Activated CD8-positive, alpha-beta T cell treated with anti-CD3 and anti-CD28 coated beads for 36 hours (primary cell): ENCODE measurements around the gene NCKAP5L. TPM values are rescaled to one million over a fixed set of nuclear protein-coding genes. Genes with fewer than 3 reads are reported as not detected.

Experiments
- ATAC-seq: fragments of 200-7000 bp; cut with Tn5 transposase; one replicate; pipeline ENCODE4 v1.10.0; 2021; ENCODE audit warnings: mild to moderate bottlenecking, moderate library complexity
- CTCF ChIA-PET: fragments of 350-600 bp; sonication (Branson Sonifier 250); formaldehyde crosslinking; loops from one replicate; lab custom pipeline; 2021; ENCODE audit warnings: antibody characterized with exemption; lab: Charles Lee
- POLR2A ChIA-PET: fragments of 350-600 bp; sonication (Branson Sonifier 250); formaldehyde crosslinking; loops from one replicate; lab custom pipeline; 2021; ENCODE audit warnings: antibody characterized with exemption; lab: Charles Lee
- DNase-seq: peaks from one replicate; pipeline ENCODE4 v3.0.0-alpha.2; 2020
- H3K27ac Mint-ChIP-seq: one replicate; pipeline ENCODE4 v1.8.0; 2021; ENCODE audit warnings: mild to moderate bottlenecking, mixed read lengths
- H3K27me3 Mint-ChIP-seq: one replicate; pipeline ENCODE4 v1.8.0; 2021; ENCODE audit warnings: mixed read lengths
- H3K36me3 Mint-ChIP-seq: one replicate; pipeline ENCODE4 v1.8.0; 2021; ENCODE audit warnings: low read depth, mixed read lengths
- H3K4me1 Mint-ChIP-seq: one replicate; pipeline ENCODE4 v1.8.0; 2021; ENCODE audit warnings: low read depth, mixed read lengths
- H3K4me3 Mint-ChIP-seq: one replicate; pipeline ENCODE4 v1.8.0; 2021; ENCODE audit warnings: mild to moderate bottlenecking, moderate library complexity, mixed read lengths
- H3K9me3 Mint-ChIP-seq: one replicate; pipeline ENCODE4 v1.8.0; 2021; ENCODE audit warnings: mixed read lengths
- CTCF ChIP-seq: fragments of 200-600 bp; IDR thresholded peaks from one replicate; pipeline ENCODE4 v1.8.0; 2022; ENCODE audit warnings: antibody characterized with exemption, mild to moderate bottlenecking
- intact Hi-C: fragments of 100-400 bp; cut with micrococcal nuclease; formaldehyde crosslinking; loops from one replicate; pipeline ENCODE4 v1.10.0; 2022
- total RNA-seq, 2 experiments: library from RNA; stranded (reverse); gene quantifications; one replicate each; pipeline ENCODE4 v1.2.3, GENCODE V29; 2021

The NCKAP5L gene
- total RNA-seq, 2 experiments from 2014 or later: 5.5 to 5.7 TPM

GRCh38 chr12:49795654-49796105 lies 32.5 kb downstream of the NCKAP5L start:
- no peak overlapping the region for H3K4me3 Mint-ChIP-seq
- CTCF ChIA-PET: interaction anchor here (1.5 to 1.6 kb wide), 3 partner anchors 18 to 54 kb away, joined by 3 to 6 read pairs (median 6); partner anchors contain the start of gene TMBIM6
- TF ChIP-seq CTCF: no peak
- POLR2A ChIA-PET: interaction anchor here (0.6 kb wide), 1 partner anchor 325 kb away, joined by 3 read pairs; no protein-coding TSS in a partner anchor
- H3K4me1 Mint-ChIP-seq: no peaks in the 10 kb centered on the region
- no peaks in the 10 kb centered on the region for H3K36me3 Mint-ChIP-seq
- no peak for DNase-seq
- no peak for ATAC-seq
- intact Hi-C loops: no loop called here
- H3K27ac Mint-ChIP-seq: no peak overlapping the region
- no peaks in the 10 kb centered on the region for H3K9me3 Mint-ChIP-seq
- H3K27me3 Mint-ChIP-seq: no peaks in the 10 kb centered on the region

GRCh38 chr12:49794811-49795653 lies 33.2 kb downstream of the NCKAP5L start:
- ATAC-seq (no peak), DNase-seq (no peak)
- Mint-ChIP-seq H3K9me3 (no peaks in the 10 kb centered on the region), H3K4me1 (no peaks in the 10 kb centered on the region), H3K27me3 (no peaks in the 10 kb centered on the region), H3K27ac (no peak overlapping the region), H3K36me3 (no peaks in the 10 kb centered on the region), H3K4me3 (no peak overlapping the region)
- ChIA-PET CTCF (interaction anchor here (1.5 kb wide), 1 partner anchor 54 kb away, joined by 3 read pairs; the partner anchor contains the start of gene TMBIM6), POLR2A (no interaction called here)
- no peak for TF ChIP-seq CTCF
- intact Hi-C loops: no loop called here

- Mint-ChIP-seq H3K4me3 (no peak overlapping the region), H3K9me3 (no peaks in the 10 kb centered on the region), H3K27me3 (no peaks in the 10 kb centered on the region), H3K4me1 (no peaks in the 10 kb centered on the region), H3K36me3 (no peaks in the 10 kb centered on the region), H3K27ac (no peak overlapping the region)
- ATAC-seq (no peak), DNase-seq (no peak)
- TF ChIP-seq CTCF: no peak
- ChIA-PET CTCF (no interaction called here), POLR2A (no interaction called here)
- intact Hi-C loops: no loop called here
These were observed 34.2 kb downstream of the NCKAP5L start for GRCh38 chr12:49794021-49794420.

GRCh38 chr12:49793620-49794019 lies 34.6 kb downstream of the NCKAP5L start:
- no peak overlapping the region for H3K27ac Mint-ChIP-seq
- DNase-seq (no peak), ATAC-seq (no peak)
- TF ChIP-seq CTCF: no peak
- POLR2A ChIA-PET: no interaction called here
- intact Hi-C loops: no loop called here
- no peaks in the 10 kb centered on the region for H3K4me1 Mint-ChIP-seq
- no peaks in the 10 kb centered on the region for H3K36me3 Mint-ChIP-seq
- H3K9me3 Mint-ChIP-seq: no peaks in the 10 kb centered on the region
- H3K27me3 Mint-ChIP-seq: no peaks in the 10 kb centered on the region
- CTCF ChIA-PET: no interaction called here
- H3K4me3 Mint-ChIP-seq: no peak overlapping the region

GRCh38 chr12:49792976-49793580 lies 35.1 kb downstream of the NCKAP5L start:
- intact Hi-C loops: no loop called here
- ATAC-seq: no peak

More at GRCh38 chr12:49792976-49793580, 35.1 kb downstream of the NCKAP5L start:
- ChIA-PET POLR2A (no interaction called here), CTCF (no interaction called here)
- no peaks in the 10 kb centered on the region for H3K27me3 Mint-ChIP-seq
- TF ChIP-seq CTCF: no peak
- no peaks in the 10 kb centered on the region for H3K4me1 Mint-ChIP-seq
- H3K27ac Mint-ChIP-seq: no peak overlapping the region
- H3K9me3 Mint-ChIP-seq: no peaks in the 10 kb centered on the region
- H3K4me3 Mint-ChIP-seq: no peak overlapping the region
- no peak for DNase-seq
- no peaks in the 10 kb centered on the region for H3K36me3 Mint-ChIP-seq
